Stimulated activated naive CD8-positive, alpha-beta T cell treated with anti-CD3 and anti-CD28 coated beads, Interleukin-15, amount 100 ng/mL, for 72 hours (primary cell): ENCODE measurements around the gene PLEKHO2.
A peak's percentile ranks its signal among the peaks of the same experiment; 100 is the strongest.
"Not testable (repeated sequence)": the region's sequence is repeated elsewhere in the genome, so short reads cannot be mapped to it uniquely, and the experiment has no call there.

Experiments
- ATAC-seq: fragments of 150-1000 bp; cut with Tn5 transposase; 2 replicates; pipeline ENCODE4 v1.10.0; 2021; ENCODE audit warnings: mild to moderate bottlenecking, moderate library complexity
- DNase-seq, 2 donors: peaks; one replicate each; pipeline ENCODE4 v3.0.0; 2021 to 2022
- H3K27ac Mint-ChIP-seq, 2 donors: one replicate each; pipeline ENCODE4 v1.8.0; 2022; ENCODE audit warnings: mild to moderate bottlenecking in 2 of 2, mixed read lengths in 2 of 2, moderate library complexity in 2 of 2
- H3K27me3 Mint-ChIP-seq: one replicate; pipeline ENCODE4 v1.8.0; 2022; ENCODE audit warnings: mixed read lengths
- H3K4me1 Mint-ChIP-seq: one replicate; pipeline ENCODE4 v1.8.0; 2022; ENCODE audit warnings: mild to moderate bottlenecking, mixed read lengths
- H3K4me3 Mint-ChIP-seq, 2 donors: one replicate each; pipeline ENCODE4 v1.8.0; 2022; ENCODE audit warnings: mild to moderate bottlenecking in 2 of 2, mixed read lengths in 2 of 2, moderate library complexity in 1 of 2
- H3K9me3 Mint-ChIP-seq, 2 donors: one replicate each; pipeline ENCODE4 v1.8.0; 2022; ENCODE audit warnings: mixed read lengths in 2 of 2

The PLEKHO2 gene

DNA sequence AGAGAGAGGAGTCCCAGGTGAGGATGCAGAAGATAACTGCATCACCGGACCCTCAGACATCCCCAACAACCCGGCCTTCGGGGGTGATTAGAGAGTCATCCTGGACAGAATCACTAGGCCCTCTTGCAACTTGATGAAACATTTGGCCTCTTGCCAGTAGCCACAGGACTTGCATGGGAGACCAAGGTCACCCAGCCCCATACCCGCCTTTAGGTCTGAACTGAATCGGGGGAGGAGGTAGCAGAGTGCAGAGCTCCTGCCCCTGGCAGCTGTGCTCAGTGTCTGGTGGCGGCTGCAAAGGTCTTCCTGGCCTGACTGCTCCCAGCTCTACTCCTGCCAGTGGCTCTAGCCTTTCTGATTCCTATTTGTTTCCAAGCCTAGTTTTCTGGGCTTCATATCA lies 28.6 kb upstream of the PLEKHO2 start:
- no peaks in the 10 kb centered on the region for H3K27me3 Mint-ChIP-seq
- no peak for ATAC-seq
- H3K27ac Mint-ChIP-seq: no peak overlapping the region
- no peak for DNase-seq
- no peak overlapping the region for H3K4me3 Mint-ChIP-seq
- no peaks in the 10 kb centered on the region for H3K9me3 Mint-ChIP-seq
- peaks cover 3% of the 10 kb centered on the region for H3K4me1 Mint-ChIP-seq

DNA sequence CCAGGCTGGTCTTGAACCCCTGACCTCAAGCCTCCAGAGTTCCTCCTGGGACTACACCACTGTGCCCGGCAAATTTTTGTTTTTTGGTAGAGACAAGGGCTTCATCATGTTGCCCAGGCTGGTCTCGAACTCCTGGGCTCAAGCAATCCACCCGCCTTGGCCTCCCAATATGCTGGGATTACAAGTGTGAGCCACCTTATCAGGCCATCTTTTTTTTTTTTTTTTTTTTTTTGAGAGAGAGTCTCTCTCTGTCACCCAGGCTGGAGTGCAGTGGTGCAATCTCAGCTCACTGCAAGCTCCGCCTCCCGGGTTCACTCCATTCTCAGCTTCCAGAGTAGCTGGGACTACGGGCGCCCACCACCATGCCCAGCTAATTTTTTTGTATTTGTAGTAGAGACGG lies 27.4 kb upstream of the PLEKHO2 start:
- not testable (repeated sequence) for H3K27ac Mint-ChIP-seq, ATAC-seq, H3K4me3 Mint-ChIP-seq, H3K9me3 Mint-ChIP-seq, DNase-seq, H3K4me1 Mint-ChIP-seq, H3K27me3 Mint-ChIP-seq

DNA sequence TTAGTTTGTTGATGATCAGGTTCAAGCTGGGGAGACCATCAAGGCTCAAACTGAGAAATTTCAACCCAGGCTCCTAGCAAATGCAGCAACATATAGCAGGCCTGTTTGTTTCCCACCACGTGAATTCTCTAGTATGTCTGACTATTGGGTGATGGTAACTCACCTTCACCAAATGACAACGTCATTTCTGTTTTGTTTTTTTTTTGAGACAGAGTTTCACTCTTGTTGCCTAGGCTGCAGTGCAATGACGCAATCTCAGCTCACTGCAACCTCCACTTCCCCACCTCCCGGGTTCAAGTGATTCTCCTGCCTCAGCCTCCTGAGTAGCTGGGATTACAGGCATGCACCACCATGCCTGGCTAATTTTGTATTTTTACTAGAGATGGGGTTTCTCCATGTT lies 26.8 kb upstream of the PLEKHO2 start:
- not testable (repeated sequence) for H3K27ac Mint-ChIP-seq, DNase-seq, H3K4me3 Mint-ChIP-seq, ATAC-seq, H3K4me1 Mint-ChIP-seq, H3K9me3 Mint-ChIP-seq, H3K27me3 Mint-ChIP-seq

DNA sequence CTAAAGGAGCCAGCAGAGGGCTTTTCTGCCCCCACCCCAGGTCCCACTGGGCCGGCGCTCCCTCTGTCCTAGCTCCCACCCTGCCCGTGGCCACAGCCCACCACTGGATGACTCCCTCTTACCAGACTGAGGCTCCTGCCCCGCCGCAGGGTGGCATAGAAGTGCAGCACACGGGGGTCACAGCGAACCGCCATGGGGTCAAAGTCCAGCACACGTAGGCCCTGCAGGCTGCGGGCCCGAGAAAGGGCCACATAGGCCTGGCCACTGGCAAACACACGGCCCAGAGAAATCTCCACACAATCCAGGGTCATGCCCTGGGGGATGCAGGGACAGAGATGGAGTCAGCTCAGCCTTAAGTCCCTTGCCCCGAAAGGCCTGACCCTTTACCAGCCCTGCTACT lies 25.3 kb upstream of the PLEKHO2 start:
- DNase-seq: no peak
- H3K4me3 Mint-ChIP-seq: no peak overlapping the region
- no peak overlapping the region for H3K27ac Mint-ChIP-seq
- H3K27me3 Mint-ChIP-seq: no peaks in the 10 kb centered on the region
- H3K4me1 Mint-ChIP-seq: peaks cover 6% of the 10 kb centered on the region
- no peaks in the 10 kb centered on the region for H3K9me3 Mint-ChIP-seq
- ATAC-seq: no peak

- Mint-ChIP-seq H3K4me1 (peaks cover 29% of the 10 kb centered on the region), H3K9me3 (no peaks in the 10 kb centered on the region), H3K27ac (peak overlapping the region in 1 of 2 donors; percentile 81), H3K27me3 (peaks cover 7% of the 10 kb centered on the region), H3K4me3 (peak overlapping the region; percentile 82 to 89)
- ATAC-seq: peak; percentile 19
- peak in 1 of 2 donors; percentile 23 for DNase-seq
These were observed 16.7 kb upstream of the PLEKHO2 start for GRCh38 chr15:64824929-64825430.

DNA sequence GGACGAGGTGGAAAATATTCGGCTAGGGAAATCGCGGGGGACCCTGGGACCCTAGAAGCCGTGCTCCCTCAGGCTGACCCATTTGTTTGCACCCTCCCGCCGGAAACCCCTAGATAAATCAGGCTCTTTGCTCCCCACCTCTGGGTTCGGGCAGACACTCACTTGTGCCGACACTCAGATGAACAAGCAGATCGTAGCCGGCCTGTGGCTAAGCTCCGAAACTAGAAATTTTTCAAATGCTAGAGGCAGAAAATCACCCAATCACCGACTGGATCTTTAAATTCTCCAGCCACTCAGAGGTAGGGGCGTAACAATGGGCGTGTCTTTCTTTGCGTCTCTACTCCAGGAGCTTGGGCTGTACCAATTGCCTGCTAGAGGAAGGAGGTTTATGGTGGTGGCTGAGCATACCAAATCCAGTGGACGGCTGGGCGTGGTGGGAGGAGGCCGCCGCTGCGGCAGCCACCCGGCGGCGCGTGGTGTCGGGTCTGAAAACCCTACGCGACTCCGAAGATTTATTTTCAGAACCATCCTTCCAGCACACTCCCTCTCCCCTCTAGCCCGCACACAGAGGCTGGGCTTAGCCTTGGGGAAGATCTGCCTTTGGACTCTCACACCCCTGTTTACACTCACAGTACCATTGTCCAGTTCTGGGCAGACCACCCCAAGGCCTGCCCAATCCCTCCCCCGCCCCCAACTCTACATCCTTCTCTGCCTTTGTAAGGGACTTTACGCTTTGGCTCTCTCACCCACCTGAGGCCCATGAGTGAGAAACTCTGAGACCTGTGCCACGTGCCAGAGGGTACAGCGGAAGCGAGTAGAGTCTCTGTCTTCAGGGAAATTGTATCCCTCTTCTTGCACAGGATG lies 16.1 kb upstream of the PLEKHO2 start, which contains the start of gene PIF1:
Gene PIF1 (minus strand): TSS at position 217 of the 864 bp plus-strand sequence. CDS start 1,312 bp downstream, outside the sequence.
- Mint-ChIP-seq H3K9me3 (no peaks in the 10 kb centered on the region), H3K27me3 (peaks cover 7% of the 10 kb centered on the region), H3K4me3 (peak within 1 kb of the TSS; percentile 89), H3K4me1 (peaks cover 29% of the 10 kb centered on the region), H3K27ac (peak within 1 kb of the TSS; percentile 81 to 83)
- DNase-seq (peak; percentile 89 to 92), ATAC-seq (peak; percentile 96)

- no peak for ATAC-seq
- peaks cover 15% of the 10 kb centered on the region for H3K4me1 Mint-ChIP-seq
- no peaks in the 10 kb centered on the region for H3K27me3 Mint-ChIP-seq
- no peak overlapping the region for H3K4me3 Mint-ChIP-seq
- DNase-seq: no peak
- no peaks in the 10 kb centered on the region for H3K9me3 Mint-ChIP-seq
- H3K27ac Mint-ChIP-seq: no peak overlapping the region
These were observed 12.7 kb upstream of the PLEKHO2 start for GRCh38 chr15:64828985-64829384.

DNA sequence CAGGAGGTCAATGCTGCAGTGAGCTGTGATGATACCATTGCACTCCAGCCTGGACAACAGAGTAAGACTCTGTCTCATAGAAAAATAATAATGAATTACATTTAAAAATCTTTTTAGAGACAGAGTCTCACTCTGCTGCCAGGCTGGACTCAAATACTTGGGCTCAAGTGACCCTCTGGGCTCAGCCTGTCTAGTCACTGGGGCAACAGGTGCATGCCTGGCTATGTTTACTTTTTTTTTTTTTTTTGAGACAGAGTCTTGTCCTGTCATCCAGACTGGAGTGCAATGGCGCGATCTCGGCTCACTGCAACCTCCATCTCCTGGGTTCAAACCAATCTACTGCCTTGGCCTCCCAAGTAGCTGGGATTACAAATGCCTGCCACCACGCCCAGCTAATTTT lies 8.0 kb upstream of the PLEKHO2 start:
- Mint-ChIP-seq H3K4me3 (no peak overlapping the region), H3K9me3 (peaks cover 0 to 4% of the 10 kb centered on the region in 2 donors), H3K27me3 (no peaks in the 10 kb centered on the region), H3K4me1 (peaks cover 33% of the 10 kb centered on the region), H3K27ac (no peak overlapping the region)
- ATAC-seq (no peak), DNase-seq (no peak)

GRCh38 chr15:64836023-64836536 lies 5.6 kb upstream of the PLEKHO2 start:
- H3K4me1 Mint-ChIP-seq: peaks cover 42% of the 10 kb centered on the region
- peak; percentile 22 for ATAC-seq
- no peaks in the 10 kb centered on the region for H3K27me3 Mint-ChIP-seq
- peak overlapping the region in 1 of 2 donors; percentile 49 for H3K27ac Mint-ChIP-seq
- no peak for DNase-seq
- peak overlapping the region; percentile 60 to 73 for H3K4me3 Mint-ChIP-seq
- peaks cover 0 to 4% of the 10 kb centered on the region in 2 donors for H3K9me3 Mint-ChIP-seq

- peak; percentile 15 for ATAC-seq
- H3K4me1 Mint-ChIP-seq: peaks cover 42% of the 10 kb centered on the region
- no peak overlapping the region for H3K27ac Mint-ChIP-seq
- peak in 1 of 2 donors; percentile 41 for DNase-seq
- peak overlapping the region in 1 of 2 donors; percentile 34 for H3K4me3 Mint-ChIP-seq
- H3K27me3 Mint-ChIP-seq: no peaks in the 10 kb centered on the region
- peaks cover 0 to 4% of the 10 kb centered on the region in 2 donors for H3K9me3 Mint-ChIP-seq
These were observed 4.2 kb upstream of the PLEKHO2 start for GRCh38 chr15:64837502-64837901.

- no peak for ATAC-seq
- H3K4me3 Mint-ChIP-seq: peak overlapping the region; percentile 78 to 95
- no peak for DNase-seq
- H3K27me3 Mint-ChIP-seq: no peaks in the 10 kb centered on the region
- peaks cover 0 to 4% of the 10 kb centered on the region in 2 donors for H3K9me3 Mint-ChIP-seq
- H3K27ac Mint-ChIP-seq: no peak overlapping the region
- H3K4me1 Mint-ChIP-seq: peaks cover 69% of the 10 kb centered on the region
These were observed 713 bp upstream of the PLEKHO2 start for GRCh38 chr15:64841060-64841343.

DNA sequence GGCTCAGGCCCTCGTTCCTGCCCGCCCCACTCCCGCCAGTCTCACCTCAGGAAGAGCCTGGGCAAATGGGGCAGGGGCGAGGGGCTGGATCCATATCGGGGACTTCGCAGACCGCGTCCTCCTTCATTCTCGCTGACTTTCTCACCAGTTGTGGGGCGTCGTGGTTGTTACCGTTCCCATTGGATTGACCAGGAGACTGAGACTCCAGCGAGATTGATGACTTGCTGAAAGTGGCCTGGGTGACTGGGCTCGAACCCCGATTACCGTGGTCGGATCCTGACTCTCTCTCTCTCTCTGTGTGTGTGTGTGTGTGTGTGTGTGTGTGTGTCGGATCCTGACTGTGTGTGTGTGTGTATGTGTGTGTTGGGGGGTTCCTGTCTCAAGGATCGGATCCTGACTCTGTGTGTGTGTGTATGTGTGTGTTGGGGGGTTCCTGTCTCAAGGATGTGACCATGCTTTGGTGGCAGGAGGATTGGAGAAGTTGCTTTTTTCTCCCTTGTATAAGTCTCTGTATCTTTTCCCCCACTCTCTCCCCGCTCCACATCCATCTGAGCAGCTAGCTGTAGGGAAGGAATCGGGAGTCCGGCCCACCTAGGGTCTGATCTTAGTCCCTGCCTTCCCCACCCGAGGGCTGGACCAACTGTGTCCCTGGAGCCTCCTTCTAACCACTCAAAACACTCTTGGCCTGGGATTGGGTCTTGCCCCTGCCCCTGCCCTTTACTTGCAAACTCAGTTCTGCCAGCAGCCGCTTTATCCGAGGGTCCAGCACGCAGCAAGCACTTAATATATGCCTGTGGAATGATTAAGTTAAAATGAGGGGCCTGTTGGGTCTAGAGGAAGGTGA lies 603 bp downstream of the PLEKHO2 start:
- H3K9me3 Mint-ChIP-seq: no peaks in the 10 kb centered on the region
- no peak for ATAC-seq
- peak overlapping the region; percentile 87 to 95 for H3K4me3 Mint-ChIP-seq
- no peak for DNase-seq
- no peaks in the 10 kb centered on the region for H3K27me3 Mint-ChIP-seq
- peaks cover 64% of the 10 kb centered on the region for H3K4me1 Mint-ChIP-seq
- H3K27ac Mint-ChIP-seq: peak overlapping the region; percentile 90 to 92

DNA sequence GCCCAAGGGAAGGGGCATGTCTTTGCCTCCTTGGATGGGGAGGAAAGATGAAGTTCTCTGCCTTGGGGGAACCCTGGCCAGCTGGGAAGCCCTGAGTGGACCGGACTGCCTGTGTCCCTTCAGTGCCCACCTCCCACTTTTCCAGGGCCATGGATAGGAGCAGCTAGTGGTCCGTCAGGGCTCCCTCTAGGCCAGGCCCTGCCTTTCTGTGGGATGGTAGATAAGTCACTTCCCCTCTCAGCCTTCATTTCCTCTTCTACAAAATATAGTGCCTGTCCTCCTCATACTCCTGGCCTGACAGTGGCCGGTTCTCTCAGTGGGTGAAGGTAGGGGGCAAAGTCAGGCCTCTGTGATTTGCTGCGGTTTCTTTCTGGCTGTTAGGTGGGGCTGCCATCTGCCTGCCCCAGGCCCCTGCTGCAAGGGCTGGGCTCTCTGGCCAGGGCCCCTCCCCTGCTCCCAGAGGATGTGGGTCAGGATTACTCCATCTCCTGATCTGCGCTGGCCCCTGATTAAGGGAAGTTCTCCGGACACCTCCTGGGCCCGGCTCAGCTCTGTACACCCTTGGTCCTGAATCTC lies 1.4 kb downstream of the PLEKHO2 start:
- ATAC-seq (no peak), DNase-seq (no peak)
- Mint-ChIP-seq H3K9me3 (no peaks in the 10 kb centered on the region), H3K4me3 (peak overlapping the region; percentile 87 to 95), H3K4me1 (peaks cover 60% of the 10 kb centered on the region), H3K27me3 (no peaks in the 10 kb centered on the region), H3K27ac (peak overlapping the region; percentile 92 to 97)

- Mint-ChIP-seq H3K4me3 (peak overlapping the region; percentile 87 to 95), H3K27me3 (no peaks in the 10 kb centered on the region), H3K27ac (peak overlapping the region; percentile 4 to 13), H3K9me3 (no peaks in the 10 kb centered on the region), H3K4me1 (peaks cover 59% of the 10 kb centered on the region)
- DNase-seq: no peak
- ATAC-seq: no peak
These were observed 2.3 kb downstream of the PLEKHO2 start for GRCh38 chr15:64843991-64844390.

DNA sequence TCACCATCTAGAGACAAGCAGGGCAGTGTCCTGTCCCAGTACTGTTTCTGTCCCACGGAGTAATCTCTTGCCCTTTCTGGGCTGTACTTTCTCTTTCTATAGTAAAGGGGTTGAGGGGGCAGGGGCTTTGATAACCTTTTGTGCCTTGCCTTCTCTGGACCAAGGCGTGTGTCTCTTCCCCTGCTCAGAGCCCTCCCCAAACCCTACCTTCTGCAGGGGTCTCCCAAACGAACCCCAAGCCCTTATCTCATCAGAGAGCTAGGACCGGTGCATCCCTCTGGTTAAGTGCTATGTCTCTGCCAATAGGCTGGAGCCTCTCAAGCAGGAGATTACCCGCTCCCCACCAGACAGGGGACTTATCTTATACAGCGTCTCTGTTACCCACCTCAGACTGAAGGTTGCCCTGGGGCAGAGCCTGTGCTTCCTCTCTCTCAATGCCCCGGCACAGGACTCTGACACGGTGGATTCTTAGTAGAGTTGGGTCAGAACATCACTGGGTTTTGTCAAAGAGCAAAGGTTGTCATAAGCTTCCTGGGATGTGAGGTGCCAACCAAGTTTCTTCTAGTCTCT lies 2.9 kb downstream of the PLEKHO2 start:
- Mint-ChIP-seq H3K4me1 (peaks cover 59% of the 10 kb centered on the region), H3K9me3 (no peaks in the 10 kb centered on the region), H3K27me3 (no peaks in the 10 kb centered on the region), H3K27ac (peak overlapping the region; percentile 75 to 92), H3K4me3 (peak overlapping the region; percentile 87 to 95)
- peak; percentile 53 for ATAC-seq
- peak in 1 of 2 donors; percentile 32 for DNase-seq
